ENCODE results near the gene LDLRAD3. TPM values are rescaled to one million over a fixed set of nuclear protein-coding genes. Genes with fewer than 3 reads are reported as not detected.

The LDLRAD3 gene
- total RNA-seq, 1 experiment from 2014 or later: 19.0 TPM

GRCh38 chr11:36077886-36078685 is 134.2 kb downstream of the LDLRAD3 start:
- Histone ChIP-seq H3K27ac (ENCODE audit: low read depth, low read length) (no peak overlapping the region), H2AFZ (ENCODE audit: low read depth, low read length, poor library complexity, severe bottlenecking) (no peak overlapping the region), H3K4me2 (ENCODE audit: low read length) (no peak overlapping the region), H3K79me2 (ENCODE audit: insufficient read depth, low read length) (no peaks in the 10 kb centered on the region), H3K36me3 (ENCODE audit: control insufficient read depth in 1 of 2, insufficient read depth in 2 of 2, low read length in 2 of 2) (no peaks in the 10 kb centered on the region), H3K9ac (ENCODE audit: low read length) (no peak overlapping the region), H3K9me2 (ENCODE audit: insufficient read depth) (no peaks in the 10 kb centered on the region), H3K9me3 (ENCODE audit: control insufficient read depth in 1 of 2, insufficient read depth in 1 of 2, low read depth in 1 of 2, low read length in 2 of 2) (no peaks in the 10 kb centered on the region), H3K4me3 (replicated peaks in 1 of 2; ENCODE audit: low read depth in 1 of 2, low read length in 2 of 2) (no peak overlapping the region), H4K20me1 (ENCODE audit: insufficient read depth) (no peaks in the 10 kb centered on the region), H3K27me3 (ENCODE audit: insufficient read depth, low read length) (no peaks in the 10 kb centered on the region), H3K4me1 (ENCODE audit: control insufficient read depth in 1 of 2, insufficient read depth in 2 of 2, low read length in 2 of 2) (no peaks in the 10 kb centered on the region)
- DNase-seq (ENCODE audit: low read depth, low spot score) (no peak), ATAC-seq (no peak)
- ChIA-PET RAD21 (ENCODE audit: low non-redundant PET in 1 of 2, low total read pairs in 2 of 2, uncharacterized antibody in 2 of 2, unreplicated experiment in 2 of 2) (no interaction called here), CTCF (no interaction called here), POLR2A (no interaction called here)
- TF ChIP-seq FOSL1 (IDR thresholded peaks at IDR 0.05; ENCODE audit: low read depth) (no peak), MAX (IDR thresholded peaks at IDR 0.05) (no peak), ZNF274 (IDR thresholded peaks at IDR 0.05; ENCODE audit: low read depth, low read length) (no peak), SRF (IDR thresholded peaks at IDR 0.05; ENCODE audit: low read depth) (no peak), TCF7L2 (IDR thresholded peaks at IDR 0.05; ENCODE audit: borderline replicate concordance, extremely low read depth, insufficient read depth, insufficient read length) (no peak), EGR1 (IDR thresholded peaks at IDR 0.05; ENCODE audit: low read depth) (no peak), ZFX (IDR thresholded peaks at IDR 0.05) (no peak), CBX3 (IDR thresholded peaks at IDR 0.05; ENCODE audit: low read depth) (no peak)
- no TSS peak for BruUV-seq (replicated peaks)
- intact Hi-C loops (cut with micrococcal nuclease): no loop called here

- ChIA-PET POLR2A (no interaction called here), CTCF (no interaction called here), RAD21 (ENCODE audit: low non-redundant PET in 1 of 2, low total read pairs in 2 of 2, uncharacterized antibody in 2 of 2, unreplicated experiment in 2 of 2) (no interaction called here)
- no TSS peak for BruUV-seq (replicated peaks)
- H3K9me3 ChIP-seq (ENCODE audit: control insufficient read depth in 1 of 2, insufficient read depth in 1 of 2, low read depth in 1 of 2, low read length in 2 of 2): no peaks in the 10 kb centered on the region
- intact Hi-C loops (cut with micrococcal nuclease): no loop called here
- no peaks in the 10 kb centered on the region for H3K9me2 ChIP-seq (ENCODE audit: insufficient read depth)
- TF ChIP-seq ZFX (IDR thresholded peaks at IDR 0.05) (no peak), ATF3 (IDR thresholded peaks at IDR 0.05) (no peak), RAD21 (IDR thresholded peaks at IDR 0.05; ENCODE audit: low read depth) (no peak)
- H3K4me1 ChIP-seq (ENCODE audit: control insufficient read depth in 1 of 2, insufficient read depth in 2 of 2, low read length in 2 of 2): no peaks in the 10 kb centered on the region
- no peaks in the 10 kb centered on the region for H3K36me3 ChIP-seq (ENCODE audit: control insufficient read depth in 1 of 2, insufficient read depth in 2 of 2, low read length in 2 of 2)
- no peak overlapping the region for H2AFZ ChIP-seq (ENCODE audit: low read depth, low read length, poor library complexity, severe bottlenecking)
- H3K79me2 ChIP-seq (ENCODE audit: insufficient read depth, low read length): no peaks in the 10 kb centered on the region
- no peak overlapping the region for H3K9ac ChIP-seq (ENCODE audit: low read length)
- no peak for DNase-seq (ENCODE audit: low read depth, low spot score)
- H3K27ac ChIP-seq (ENCODE audit: low read depth, low read length): no peak overlapping the region
- no peaks in the 10 kb centered on the region for H3K27me3 ChIP-seq (ENCODE audit: insufficient read depth, low read length)
- H3K4me2 ChIP-seq (ENCODE audit: low read length): no peak overlapping the region
- H3K4me3 ChIP-seq (replicated peaks in 1 of 2; ENCODE audit: low read depth in 1 of 2, low read length in 2 of 2): no peak overlapping the region
- no peak for ATAC-seq
- no peaks in the 10 kb centered on the region for H4K20me1 ChIP-seq (ENCODE audit: insufficient read depth)
Measured at GRCh38 chr11:36078686-36079055, 134.8 kb downstream of the LDLRAD3 start.
